Kidney tubule cell (primary cell): ENCODE results near the gene NETO2.
"Not testable (repeated sequence)": the region's sequence is repeated elsewhere in the genome, so short reads cannot be mapped to it uniquely, and the experiment has no call there.

Experiments used
- DNase-seq: peaks from one replicate; pipeline ENCODE4 v3.0.0-alpha.2; 2018; ENCODE audit warnings: low spot score

Gene NETO2

GRCh38 chr16:47065766-47066688 lies 77.7 kb downstream of the NETO2 start:
- DNase-seq: no peak

GRCh38 chr16:47064775-47065174 lies 79.0 kb downstream of the NETO2 start:
- DNase-seq: no peak

DNA sequence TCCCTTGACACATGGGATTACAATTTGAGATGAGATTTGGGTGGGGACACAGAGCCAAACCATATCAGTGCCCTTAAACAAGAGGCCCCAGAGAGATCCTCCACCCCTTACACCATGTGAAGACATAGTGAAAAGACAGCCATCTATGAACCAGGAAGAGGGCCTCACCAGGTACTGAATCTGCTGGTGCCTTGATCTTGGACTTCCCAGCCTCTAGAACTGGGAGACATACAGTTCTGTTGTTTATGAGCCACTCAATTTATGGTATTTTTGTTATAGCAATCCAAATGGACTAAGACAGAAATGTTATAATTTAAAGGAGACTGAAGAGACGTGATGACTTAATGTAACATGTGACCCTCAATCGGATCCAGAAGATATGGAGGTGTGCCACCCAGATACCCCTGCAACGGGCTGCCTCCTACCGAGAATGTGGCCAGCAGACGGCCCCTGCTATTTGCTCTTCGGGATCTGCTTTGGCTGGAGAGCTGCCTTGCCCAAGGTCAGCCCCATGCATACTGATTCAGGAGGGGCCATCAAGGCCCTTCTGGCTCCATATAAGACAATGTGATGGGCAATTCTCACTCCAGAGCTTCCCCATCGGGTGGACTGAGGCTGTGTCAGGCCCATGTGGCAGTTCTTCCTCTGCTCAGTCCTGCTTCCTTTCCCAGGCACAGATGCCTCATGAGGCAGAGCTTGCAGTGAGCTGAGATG lies 80.6 kb downstream of the NETO2 start:
- DNase-seq: no peak

GRCh38 chr16:47061204-47061603 lies 82.5 kb downstream of the NETO2 start:
- DNase-seq: no peak

- no peak for DNase-seq
These were observed 83.1 kb downstream of the NETO2 start for GRCh38 chr16:47060596-47060995.

DNA sequence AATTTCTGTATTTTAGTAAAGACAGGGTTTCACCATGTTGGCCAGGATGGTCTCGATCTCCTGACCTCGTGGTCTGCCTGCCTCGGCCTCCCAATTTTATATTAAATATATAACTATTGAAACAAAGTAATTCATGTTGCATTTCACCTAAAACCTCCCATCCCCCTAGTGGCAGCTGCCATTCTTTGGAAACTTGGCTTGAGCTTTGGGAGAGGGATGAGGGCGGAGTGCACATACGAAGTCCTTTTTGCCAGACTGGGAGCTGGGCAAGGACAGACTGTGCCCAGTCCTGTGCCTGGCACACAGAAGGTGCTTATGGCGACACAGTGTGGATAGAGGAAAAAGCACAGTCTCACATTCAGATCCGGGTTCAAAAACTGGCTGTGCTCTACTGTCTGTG lies 83.8 kb downstream of the NETO2 start:
- no peak for DNase-seq

DNA sequence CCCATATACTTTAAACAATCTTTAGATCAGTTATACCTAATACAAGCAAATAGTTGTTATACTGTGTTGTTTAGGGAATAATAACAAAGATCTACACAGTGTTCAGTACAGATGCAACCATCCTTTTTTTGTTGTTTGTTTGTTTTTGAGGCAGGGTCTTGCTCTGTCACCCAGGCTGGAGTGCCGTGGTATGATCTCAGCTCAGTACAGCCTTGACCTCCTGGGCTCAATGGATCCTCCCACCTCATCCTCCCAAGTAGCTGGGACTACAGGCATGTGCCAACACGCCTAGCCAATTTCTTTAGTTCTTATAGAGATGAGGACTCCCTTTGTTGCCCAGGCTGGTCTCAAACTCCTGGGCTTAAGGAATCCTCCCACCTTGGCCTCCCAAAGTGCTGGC lies 84.6 kb downstream of the NETO2 start:
- DNase-seq: not testable (repeated sequence)

GRCh38 chr16:47058295-47059086 lies 85.3 kb downstream of the NETO2 start:
- DNase-seq: peak; percentile 45

- DNase-seq: peak; percentile 4
These were observed 86.1 kb downstream of the NETO2 start for GRCh38 chr16:47057630-47057993.

GRCh38 chr16:47056688-47057629 lies 86.8 kb downstream of the NETO2 start:
- DNase-seq: no peak

- not testable (repeated sequence) for DNase-seq
These were observed 87.7 kb downstream of the NETO2 start for GRCh38 chr16:47056061-47056460.

DNA sequence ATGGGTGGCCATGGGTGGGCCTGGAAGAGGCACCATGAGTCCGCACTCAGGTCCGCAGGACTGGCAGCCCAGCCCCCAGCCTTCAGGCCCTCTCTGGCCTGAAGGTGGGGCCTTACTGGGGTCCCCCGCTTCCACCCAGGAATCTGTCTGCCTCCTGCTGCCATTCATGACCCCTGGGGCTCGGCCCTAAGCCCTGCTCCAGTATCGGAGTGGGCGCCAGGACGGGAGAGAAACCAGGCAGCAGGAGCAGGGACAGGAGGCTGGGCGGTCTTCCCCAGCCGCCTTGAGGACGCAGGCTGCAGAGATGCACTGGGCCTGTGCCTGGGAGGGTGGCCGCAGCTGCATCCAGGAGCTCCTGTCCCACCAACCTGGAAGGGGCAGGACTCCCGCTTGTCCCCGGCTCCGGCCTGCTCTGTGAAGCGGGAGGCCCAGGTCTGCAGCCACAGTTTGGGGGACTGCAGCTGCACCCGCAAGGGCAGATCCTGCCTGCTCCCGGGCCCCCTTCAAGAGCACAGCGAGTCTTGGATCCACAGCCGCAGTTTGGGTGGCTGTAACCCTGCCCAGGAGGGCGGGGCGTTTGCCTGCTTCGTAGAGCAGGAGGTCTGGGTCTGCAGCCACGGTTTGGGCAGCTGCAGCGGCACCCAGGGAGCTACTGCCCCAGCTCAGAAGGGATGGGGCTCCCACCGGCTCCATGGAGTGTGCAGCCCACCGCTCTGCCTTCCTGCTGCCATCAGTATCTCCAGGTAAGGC lies 88.4 kb downstream of the NETO2 start:
- DNase-seq: no peak

DNA sequence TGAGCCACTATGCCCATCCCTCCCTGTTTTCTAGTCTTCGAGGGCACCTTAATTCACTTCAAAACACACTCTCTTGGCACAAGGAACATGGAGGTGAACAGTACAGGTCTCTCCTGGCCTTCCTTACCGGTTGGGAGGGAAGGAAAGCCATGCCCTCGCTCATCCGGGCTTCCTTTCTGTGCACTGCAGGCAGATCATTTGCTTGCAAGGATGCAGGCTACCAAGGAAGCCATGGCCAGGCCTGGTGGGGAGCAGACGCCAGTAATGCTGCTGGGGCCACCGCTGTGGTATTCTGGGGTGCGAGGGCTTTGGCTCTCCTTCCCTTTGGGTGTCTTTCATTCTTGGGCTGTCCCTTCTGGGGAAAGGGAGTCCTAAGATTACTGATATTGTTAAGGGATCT lies 89.4 kb downstream of the NETO2 start:
- no peak for DNase-seq

DNA sequence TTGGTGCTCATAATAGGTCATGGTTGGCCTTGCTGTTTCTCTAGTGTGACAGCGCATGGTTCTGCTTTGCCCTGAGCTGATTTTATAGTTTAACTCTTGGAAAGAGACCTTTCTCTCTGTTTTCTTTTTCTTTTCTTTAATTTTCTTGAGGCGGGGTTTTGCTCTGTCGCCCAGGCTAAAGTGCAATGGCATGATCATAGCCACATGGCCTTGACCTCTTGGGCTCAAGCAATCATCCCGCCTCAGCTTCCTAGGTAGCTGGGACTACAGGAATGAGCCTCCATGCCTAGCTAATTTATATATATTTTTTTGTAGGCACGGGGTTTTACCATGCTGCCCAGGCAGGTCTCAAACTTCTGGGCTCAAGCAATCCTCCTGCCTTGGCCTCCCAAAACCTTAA lies 89.8 kb downstream of the NETO2 start:
- no peak for DNase-seq

GRCh38 chr16:47052666-47053640 lies 90.8 kb downstream of the NETO2 start:
- DNase-seq: no peak

GRCh38 chr16:47051031-47051430 lies 92.7 kb downstream of the NETO2 start:
- no peak for DNase-seq

DNA sequence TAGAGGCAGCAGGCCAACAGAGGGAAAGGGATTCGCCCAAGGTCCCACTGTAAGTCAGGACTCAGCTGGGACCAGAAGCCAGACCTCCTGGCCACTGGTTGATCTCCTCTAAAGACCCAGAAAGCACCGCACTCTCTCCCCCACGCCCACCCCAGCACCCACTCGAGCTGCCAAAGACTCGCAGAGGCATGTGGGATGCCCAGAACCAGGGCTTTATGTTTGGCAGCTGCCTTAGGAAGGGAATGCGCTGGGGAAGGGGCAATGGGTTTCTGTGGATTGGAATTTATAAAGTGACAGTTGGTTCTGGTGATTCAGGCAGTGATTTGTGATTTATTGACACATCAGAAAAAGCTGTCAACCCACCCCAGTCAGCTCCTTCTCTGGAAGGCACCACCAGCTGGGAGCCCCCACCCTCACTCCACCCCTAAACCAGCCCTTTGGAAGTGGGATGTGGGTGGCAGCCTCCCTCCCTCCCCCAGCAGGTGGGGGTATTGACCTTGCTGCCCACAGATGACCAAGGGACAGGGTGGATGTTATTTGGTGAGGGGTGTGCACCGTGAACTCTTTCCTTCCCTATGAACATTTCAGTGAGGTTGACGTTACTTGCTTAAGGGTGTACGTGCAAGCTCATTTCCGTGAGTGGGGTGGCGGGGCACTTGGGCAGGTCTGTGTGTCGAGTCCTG lies 93.7 kb downstream of the NETO2 start:
- no peak for DNase-seq

DNA sequence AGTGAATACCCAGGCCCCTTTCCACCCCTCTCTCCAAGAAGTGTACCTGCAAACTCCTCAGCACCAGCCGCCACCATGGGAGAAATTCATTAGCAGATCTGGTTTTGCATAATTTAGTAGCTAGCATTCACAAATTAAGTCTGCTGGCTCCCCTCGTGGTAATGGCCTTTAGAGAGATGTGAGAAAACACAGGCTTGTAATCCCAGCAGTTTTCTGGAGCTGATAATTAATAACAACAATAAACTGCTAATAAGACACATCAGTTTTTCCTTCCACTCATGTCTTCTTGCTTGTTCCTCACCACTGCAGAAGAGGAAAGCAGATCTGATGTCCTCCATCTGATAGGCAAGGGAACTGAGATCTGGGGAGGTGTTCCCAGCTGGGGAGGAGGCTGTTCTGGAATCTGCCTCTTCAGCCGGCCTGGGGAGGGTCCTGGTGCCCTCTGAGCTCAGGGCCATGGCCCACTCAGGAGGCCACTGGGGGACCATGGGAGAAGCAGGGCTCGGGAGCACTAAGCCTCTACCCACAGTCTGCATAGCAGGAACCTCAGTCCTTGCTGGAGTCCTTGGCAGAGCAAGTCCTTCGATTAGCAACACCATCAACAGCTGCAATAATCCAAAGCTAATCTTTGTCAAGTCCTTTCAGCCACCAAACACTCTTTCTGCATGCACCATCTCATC lies 96.1 kb downstream of the NETO2 start:
- DNase-seq: no peak
